ENCODE data around the gene PPIL4. TPM values are rescaled to one million over a fixed set of nuclear protein-coding genes. Genes with fewer than 3 reads are reported as not detected.

The PPIL4 gene
- total RNA-seq, 1 experiment from 2014 or later, result 37.2 TPM

GRCh38 chr6:149492798-149493343, 53.0 kb downstream of the PPIL4 start:
- DNase-seq (ENCODE audit: unreplicated experiment), result no peak
- intact Hi-C loops (cut with micrococcal nuclease), result no loop called here
- H3K36me3 Mint-ChIP-seq (ENCODE audit: insufficient read depth, unreplicated experiment), result peaks cover 4% of the 10 kb centered on the region
- no TSS peak for BruUV-seq (replicated peaks)
- ChIA-PET POLR2A (no interaction called here), CTCF (interaction anchor here (0.6 to 0.9 kb wide), 2 partner anchors 59 to 61 kb away, joined by 3 read pairs; no protein-coding TSS in a partner anchor)
- peaks cover 5% of the 10 kb centered on the region for H3K4me1 Mint-ChIP-seq (ENCODE audit: insufficient read depth, unreplicated experiment)
- no peaks in the 10 kb centered on the region for H3K9me3 Mint-ChIP-seq (ENCODE audit: unreplicated experiment)
- no peaks in the 10 kb centered on the region for H3K27me3 Mint-ChIP-seq (ENCODE audit: insufficient read depth, unreplicated experiment)
- no peak overlapping the region for H3K27ac Mint-ChIP-seq (ENCODE audit: low read depth, unreplicated experiment)
- no peak overlapping the region for H3K4me3 Mint-ChIP-seq (ENCODE audit: unreplicated experiment)
- no peak for TF ChIP-seq CTCF (IDR thresholded peaks at IDR 0.05; ENCODE audit: unreplicated experiment)

GRCh38 chr6:149489967-149490366, 55.9 kb downstream of the PPIL4 start:
- Mint-ChIP-seq H3K27ac (ENCODE audit: low read depth, unreplicated experiment) (no peak overlapping the region), H3K27me3 (ENCODE audit: insufficient read depth, unreplicated experiment) (no peaks in the 10 kb centered on the region), H3K9me3 (ENCODE audit: unreplicated experiment) (no peaks in the 10 kb centered on the region), H3K4me3 (ENCODE audit: unreplicated experiment) (no peak overlapping the region), H3K4me1 (ENCODE audit: insufficient read depth, unreplicated experiment) (no peaks in the 10 kb centered on the region), H3K36me3 (ENCODE audit: insufficient read depth, unreplicated experiment) (no peaks in the 10 kb centered on the region)
- BruUV-seq (replicated peaks), result no TSS peak
- ChIA-PET CTCF (interaction anchor here (0.9 to 1.2 kb wide), 2 partner anchors 16 to 26 kb away, joined by 3 to 4 read pairs; no protein-coding TSS in a partner anchor), POLR2A (no interaction called here)
- DNase-seq (ENCODE audit: unreplicated experiment), result no peak
- TF ChIP-seq CTCF (IDR thresholded peaks at IDR 0.05; ENCODE audit: unreplicated experiment), result no peak
- intact Hi-C loops (cut with micrococcal nuclease), result no loop called here

GRCh38 chr6:149488815-149489214, 57.0 kb downstream of the PPIL4 start:
- no TSS peak for BruUV-seq (replicated peaks)
- Mint-ChIP-seq H3K4me3 (ENCODE audit: unreplicated experiment) (no peak overlapping the region), H3K36me3 (ENCODE audit: insufficient read depth, unreplicated experiment) (no peaks in the 10 kb centered on the region), H3K27me3 (ENCODE audit: insufficient read depth, unreplicated experiment) (no peaks in the 10 kb centered on the region), H3K9me3 (ENCODE audit: unreplicated experiment) (no peaks in the 10 kb centered on the region), H3K4me1 (ENCODE audit: insufficient read depth, unreplicated experiment) (no peaks in the 10 kb centered on the region), H3K27ac (ENCODE audit: low read depth, unreplicated experiment) (no peak overlapping the region)
- TF ChIP-seq CTCF (IDR thresholded peaks at IDR 0.05; ENCODE audit: unreplicated experiment), result no peak
- no peak for DNase-seq (ENCODE audit: unreplicated experiment)
- CTCF ChIA-PET, result interaction anchor here (0.7 kb wide), 2 partner anchors 221 to 780 kb away, joined by 3 read pairs; no protein-coding TSS in a partner anchor
- intact Hi-C loops (cut with micrococcal nuclease), result no loop called here
- POLR2A ChIA-PET, result interaction anchor here (0.9 kb wide), 1 partner anchor 10 kb away, joined by 3 read pairs; no protein-coding TSS in a partner anchor

DNA sequence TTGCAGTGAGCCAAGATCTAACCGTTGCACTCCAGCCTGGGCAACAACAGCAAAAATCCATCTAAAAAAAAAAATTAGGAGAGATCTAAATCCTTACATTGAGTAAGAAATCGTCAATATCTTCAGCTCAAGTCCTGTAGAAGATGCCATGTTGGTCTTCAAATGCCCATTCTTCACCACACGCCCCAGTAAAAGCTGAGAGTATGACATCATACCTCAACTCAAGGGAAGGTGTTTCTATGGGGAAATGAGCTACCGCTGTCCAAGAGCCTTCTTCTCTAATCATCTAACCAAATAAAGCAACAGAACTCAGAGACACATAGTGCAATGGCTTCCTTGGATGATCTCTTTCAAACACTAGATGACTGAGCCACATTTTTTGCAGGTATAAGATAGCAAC, 58.5 kb downstream of the PPIL4 start:
- no TSS peak for BruUV-seq (replicated peaks)
- CTCF ChIA-PET, result interaction anchor here (0.6 to 0.7 kb wide), 2 partner anchors 12 to 460 kb away, joined by 3 read pairs; no protein-coding TSS in a partner anchor
- no peaks in the 10 kb centered on the region for H3K9me3 Mint-ChIP-seq (ENCODE audit: unreplicated experiment)
- no peak for TF ChIP-seq CTCF (IDR thresholded peaks at IDR 0.05; ENCODE audit: unreplicated experiment)
- POLR2A ChIA-PET, result no interaction called here
- intact Hi-C loops (cut with micrococcal nuclease), result no loop called here
- H3K4me1 Mint-ChIP-seq (ENCODE audit: insufficient read depth, unreplicated experiment), result no peaks in the 10 kb centered on the region
- H3K4me3 Mint-ChIP-seq (ENCODE audit: unreplicated experiment), result no peak overlapping the region
- no peak overlapping the region for H3K27ac Mint-ChIP-seq (ENCODE audit: low read depth, unreplicated experiment)
- no peaks in the 10 kb centered on the region for H3K36me3 Mint-ChIP-seq (ENCODE audit: insufficient read depth, unreplicated experiment)
- no peaks in the 10 kb centered on the region for H3K27me3 Mint-ChIP-seq (ENCODE audit: insufficient read depth, unreplicated experiment)
- no peak for DNase-seq (ENCODE audit: unreplicated experiment)

Data from MCF 10A (cell line).